WTC11 (cell line): ENCODE results near the gene DPEP2. TPM values are rescaled to one million over a fixed set of nuclear protein-coding genes. Genes with fewer than 3 reads are reported as not detected.

Experiments used
- ATAC-seq: fragments of 200-7000 bp; cut with Tn5 transposase; 2 replicates; pipeline ENCODE4 v1.10.0; 2021; ENCODE audit warnings: mild to moderate bottlenecking, moderate library complexity
- CTCF ChIA-PET: fragments of 300-600 bp; sonication (Branson Sonifier 250); formaldehyde crosslinking; loops from one replicate; lab custom pipeline; 2021; ENCODE audit warnings: antibody characterized with exemption; lab: Charles Lee
- POLR2A ChIA-PET: fragments of 350-600 bp; sonication (Branson Sonifier 250); formaldehyde crosslinking; loops from one replicate; lab custom pipeline; 2021; ENCODE audit warnings: antibody characterized with exemption; lab: Charles Lee
- DNase-seq: peaks from one replicate; pipeline ENCODE4 v3.0.0; 2021; ENCODE audit warnings: low spot score
- H3K27ac Mint-ChIP-seq: 2 replicates; pipeline ENCODE4 v1.8.0; 2021; ENCODE audit warnings: mixed read lengths
- H3K27me3 Mint-ChIP-seq: 2 replicates; pipeline ENCODE4 v1.8.0; 2021; ENCODE audit warnings: low read depth, mild to moderate bottlenecking, moderate library complexity, mixed read lengths
- H3K36me3 Mint-ChIP-seq: 2 replicates; pipeline ENCODE4 v1.8.0; 2021; ENCODE audit warnings: mixed read lengths
- H3K4me1 Mint-ChIP-seq: 2 replicates; pipeline ENCODE4 v1.8.0; 2022; ENCODE audit warnings: mixed read lengths
- H3K4me3 Mint-ChIP-seq: 2 replicates; pipeline ENCODE4 v1.8.0; 2021; ENCODE audit warnings: mild to moderate bottlenecking, moderate library complexity, mixed read lengths
- H3K9me3 Mint-ChIP-seq: 2 replicates; pipeline ENCODE4 v1.8.0; 2021; ENCODE audit warnings: mixed read lengths
- CREM ChIP-seq: sonication (generic); formaldehyde crosslinking; IDR thresholded peaks from 2 replicates; pipeline ENCODE4 v1.8.1; 2022; ENCODE audit warnings: mild to moderate bottlenecking, missing genetic modification reagents, moderate library complexity
- ESRRA ChIP-seq: sonication (generic); formaldehyde crosslinking; IDR thresholded peaks from 2 replicates; pipeline ENCODE4 v1.8.1; 2022; ENCODE audit warnings: mild to moderate bottlenecking, missing genetic modification reagents, borderline replicate concordance
- FOXJ3 ChIP-seq: sonication (generic); formaldehyde crosslinking; IDR thresholded peaks from 2 replicates; pipeline ENCODE4 v1.9.0; 2021; ENCODE audit warnings: missing genetic modification reagents, mild to moderate bottlenecking, borderline replicate concordance
- GTF2I ChIP-seq: fragments of 250-450 bp; sonication (Bioruptor Pico); conservative IDR thresholded peaks from 2 replicates; pipeline ENCODE4 v1.4.0; 2021; ENCODE audit warnings: mild to moderate bottlenecking
- IRF2 ChIP-seq: sonication (generic); formaldehyde crosslinking; IDR thresholded peaks from 2 replicates; pipeline ENCODE4 v1.8.0; 2022; ENCODE audit warnings: low read depth, missing genetic modification reagents, borderline replicate concordance
- MYBL2 ChIP-seq: sonication (generic); formaldehyde crosslinking; IDR thresholded peaks from 2 replicates; pipeline ENCODE4 v1.8.1; 2023; ENCODE audit warnings: mild to moderate bottlenecking, moderate library complexity, missing genetic modification reagents
- OVOL2 ChIP-seq: fragments of 250-450 bp; sonication (Bioruptor Pico); IDR thresholded peaks from 2 replicates; pipeline ENCODE4 v1.9.0; 2021; ENCODE audit warnings: mild to moderate bottlenecking, borderline replicate concordance
- RELA ChIP-seq: sonication (generic); formaldehyde crosslinking; IDR thresholded peaks from 2 replicates; pipeline ENCODE4 v1.8.1; 2022; ENCODE audit warnings: missing genetic modification reagents, mild to moderate bottlenecking, borderline replicate concordance
- RORB ChIP-seq: fragments of 250-450 bp; sonication (Bioruptor Pico); IDR thresholded peaks from 2 replicates; pipeline ENCODE4 v1.9.0; 2021; ENCODE audit warnings: mild to moderate bottlenecking
- SMAD4 ChIP-seq: sonication (generic); formaldehyde crosslinking; IDR thresholded peaks from 2 replicates; pipeline ENCODE4 v1.8.0; 2022; ENCODE audit warnings: mild to moderate bottlenecking, missing genetic modification reagents
- TCF7 ChIP-seq: sonication (generic); formaldehyde crosslinking; IDR thresholded peaks from 2 replicates; pipeline ENCODE4 v1.8.0; 2022; ENCODE audit warnings: mild to moderate bottlenecking, low read depth, missing genetic modification reagents, moderate library complexity
- TEAD4 ChIP-seq: sonication (generic); formaldehyde crosslinking; IDR thresholded peaks from 2 replicates; pipeline ENCODE4 v1.8.0; 2022; ENCODE audit warnings: mild to moderate bottlenecking, missing genetic modification reagents
- TP53 ChIP-seq: sonication (generic); formaldehyde crosslinking; IDR thresholded peaks from 2 replicates; pipeline ENCODE4 v1.8.1; 2023; ENCODE audit warnings: mild to moderate bottlenecking, missing genetic modification reagents
- ZBTB21 ChIP-seq: sonication (generic); formaldehyde crosslinking; IDR thresholded peaks from 2 replicates; pipeline ENCODE4 v1.8.1; 2023; ENCODE audit warnings: mild to moderate bottlenecking, missing genetic modification reagents, borderline replicate concordance
- ZNF219 ChIP-seq: sonication (generic); formaldehyde crosslinking; IDR thresholded peaks from 2 replicates; pipeline ENCODE4 v1.8.0; 2023; ENCODE audit warnings: missing genetic modification reagents, mild to moderate bottlenecking, borderline replicate concordance
- ZNF532 ChIP-seq: fragments of 250-450 bp; sonication (Bioruptor Pico); IDR thresholded peaks from 2 replicates; pipeline ENCODE4 v1.9.0; 2021; ENCODE audit warnings: mild to moderate bottlenecking, borderline replicate concordance
- total RNA-seq: library from RNA; stranded (reverse); gene quantifications from 3 replicates; pipeline ENCODE4 v1.2.3, GENCODE V29; 2021
- TF ChIP-seq, protein P1 (sequence below): sonication (generic); formaldehyde crosslinking; IDR thresholded peaks from 2 replicates; pipeline ENCODE4 v1.8.0; 2022; ENCODE audit warnings: mild to moderate bottlenecking, missing genetic modification reagents
- TF ChIP-seq, protein P2 (sequence below): sonication (generic); formaldehyde crosslinking; IDR thresholded peaks from 2 replicates; pipeline ENCODE4 v1.8.1; 2022; ENCODE audit warnings: mild to moderate bottlenecking, moderate library complexity, missing genetic modification reagents
- TF ChIP-seq, protein P3 (sequence below): sonication (generic); formaldehyde crosslinking; conservative IDR thresholded peaks from 2 replicates; pipeline ENCODE4 v1.8.1; 2023; ENCODE audit warnings: mild to moderate bottlenecking, low read depth, missing genetic modification reagents, moderate library complexity
- TF ChIP-seq, protein P4 (sequence below): sonication (generic); formaldehyde crosslinking; IDR thresholded peaks from 2 replicates; pipeline ENCODE4 v1.8.0; 2023; ENCODE audit warnings: mild to moderate bottlenecking, missing genetic modification reagents

Gene DPEP2
- total RNA-seq, 1 experiment from 2014 or later = 0.13 TPM

DNA sequence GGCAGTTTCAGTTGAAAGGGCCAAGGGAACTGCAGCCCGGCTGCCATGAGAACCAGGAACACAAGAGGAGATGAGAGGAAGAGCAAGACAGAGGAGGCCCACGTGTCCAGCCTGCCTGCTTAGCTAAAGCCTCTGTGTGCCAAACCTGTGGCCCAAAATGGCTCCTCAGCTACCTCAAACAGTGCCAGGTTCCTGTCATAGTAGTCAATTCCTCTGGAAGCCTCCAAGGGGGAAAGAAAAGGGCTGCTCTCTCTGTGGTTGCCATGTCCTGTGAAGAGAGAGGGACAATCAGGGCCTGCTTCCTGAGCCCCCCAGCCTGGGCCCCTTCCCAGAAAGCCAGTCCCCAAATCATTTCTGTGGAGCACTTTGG, 36.0 kb downstream of the DPEP2 start (continued):
- TF ChIP-seq TEAD4 (CRISPR knock-in tag) (no peak), SMAD4 (CRISPR knock-in tag) (no peak), IRF2 (CRISPR knock-in tag) (no peak), ZNF532 (no peak), GTF2I (CRISPR knock-in tag) (no peak), TCF7 (CRISPR knock-in tag) (no peak), TP53 (no peak)

- Mint-ChIP-seq H3K27me3 (no peaks in the 10 kb centered on the region), H3K36me3 (peaks cover 52% of the 10 kb centered on the region), H3K4me1 (peaks cover 31% of the 10 kb centered on the region), H3K9me3 (no peaks in the 10 kb centered on the region), H3K4me3 (no peak overlapping the region), H3K27ac (no peak overlapping the region; the same call in 1 of the 2 replicates)
- ChIA-PET CTCF (interaction anchor here (0.6 to 1.3 kb wide), 2 partner anchors 11 to 79 kb away, joined by 3 to 4 read pairs; no protein-coding TSS in a partner anchor), POLR2A (no interaction called here)
- DNase-seq (no peak), ATAC-seq (no peak)
- TF ChIP-seq, protein P1, sequence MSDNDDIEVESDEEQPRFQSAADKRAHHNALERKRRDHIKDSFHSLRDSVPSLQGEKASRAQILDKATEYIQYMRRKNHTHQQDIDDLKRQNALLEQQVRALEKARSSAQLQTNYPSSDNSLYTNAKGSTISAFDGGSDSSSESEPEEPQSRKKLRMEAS = no peak
- TF ChIP-seq FOXJ3 (no peak), CREM (no peak), ZNF219 (CRISPR knock-in tag) (no peak), ZNF532 (no peak)
- TF ChIP-seq, protein P2, sequence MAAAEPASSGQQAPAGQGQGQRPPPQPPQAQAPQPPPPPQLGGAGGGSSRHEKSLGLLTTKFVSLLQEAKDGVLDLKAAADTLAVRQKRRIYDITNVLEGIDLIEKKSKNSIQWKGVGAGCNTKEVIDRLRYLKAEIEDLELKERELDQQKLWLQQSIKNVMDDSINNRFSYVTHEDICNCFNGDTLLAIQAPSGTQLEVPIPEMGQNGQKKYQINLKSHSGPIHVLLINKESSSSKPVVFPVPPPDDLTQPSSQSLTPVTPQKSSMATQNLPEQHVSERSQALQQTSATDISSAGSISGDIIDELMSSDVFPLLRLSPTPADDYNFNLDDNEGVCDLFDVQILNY = no peak
Observed at GRCh38 chr16:67962135-67962534, 37.1 kb downstream of the DPEP2 start.

- Mint-ChIP-seq H3K36me3 (peaks cover 52% of the 10 kb centered on the region), H3K27ac (no peak overlapping the region), H3K4me1 (peaks cover 25% of the 10 kb centered on the region), H3K27me3 (no peaks in the 10 kb centered on the region), H3K4me3 (no peak overlapping the region), H3K9me3 (no peaks in the 10 kb centered on the region)
- POLR2A ChIA-PET = no interaction called here
- CTCF ChIA-PET = interaction anchor here (1.3 kb wide), 1 partner anchor 79 kb away, joined by 4 read pairs; no protein-coding TSS in a partner anchor
- ATAC-seq (no peak), DNase-seq (no peak)
- TF ChIP-seq, protein P3, sequence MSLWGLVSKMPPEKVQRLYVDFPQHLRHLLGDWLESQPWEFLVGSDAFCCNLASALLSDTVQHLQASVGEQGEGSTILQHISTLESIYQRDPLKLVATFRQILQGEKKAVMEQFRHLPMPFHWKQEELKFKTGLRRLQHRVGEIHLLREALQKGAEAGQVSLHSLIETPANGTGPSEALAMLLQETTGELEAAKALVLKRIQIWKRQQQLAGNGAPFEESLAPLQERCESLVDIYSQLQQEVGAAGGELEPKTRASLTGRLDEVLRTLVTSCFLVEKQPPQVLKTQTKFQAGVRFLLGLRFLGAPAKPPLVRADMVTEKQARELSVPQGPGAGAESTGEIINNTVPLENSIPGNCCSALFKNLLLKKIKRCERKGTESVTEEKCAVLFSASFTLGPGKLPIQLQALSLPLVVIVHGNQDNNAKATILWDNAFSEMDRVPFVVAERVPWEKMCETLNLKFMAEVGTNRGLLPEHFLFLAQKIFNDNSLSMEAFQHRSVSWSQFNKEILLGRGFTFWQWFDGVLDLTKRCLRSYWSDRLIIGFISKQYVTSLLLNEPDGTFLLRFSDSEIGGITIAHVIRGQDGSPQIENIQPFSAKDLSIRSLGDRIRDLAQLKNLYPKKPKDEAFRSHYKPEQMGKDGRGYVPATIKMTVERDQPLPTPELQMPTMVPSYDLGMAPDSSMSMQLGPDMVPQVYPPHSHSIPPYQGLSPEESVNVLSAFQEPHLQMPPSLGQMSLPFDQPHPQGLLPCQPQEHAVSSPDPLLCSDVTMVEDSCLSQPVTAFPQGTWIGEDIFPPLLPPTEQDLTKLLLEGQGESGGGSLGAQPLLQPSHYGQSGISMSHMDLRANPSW (CRISPR knock-in tag) = no peak
- TF ChIP-seq RELA (CRISPR knock-in tag) (no peak), OVOL2 (no peak), MYBL2 (no peak), RORB (CRISPR knock-in tag) (no peak), ESRRA (CRISPR knock-in tag) (no peak), ZBTB21 (CRISPR knock-in tag) (no peak)
- TF ChIP-seq, protein P4, sequence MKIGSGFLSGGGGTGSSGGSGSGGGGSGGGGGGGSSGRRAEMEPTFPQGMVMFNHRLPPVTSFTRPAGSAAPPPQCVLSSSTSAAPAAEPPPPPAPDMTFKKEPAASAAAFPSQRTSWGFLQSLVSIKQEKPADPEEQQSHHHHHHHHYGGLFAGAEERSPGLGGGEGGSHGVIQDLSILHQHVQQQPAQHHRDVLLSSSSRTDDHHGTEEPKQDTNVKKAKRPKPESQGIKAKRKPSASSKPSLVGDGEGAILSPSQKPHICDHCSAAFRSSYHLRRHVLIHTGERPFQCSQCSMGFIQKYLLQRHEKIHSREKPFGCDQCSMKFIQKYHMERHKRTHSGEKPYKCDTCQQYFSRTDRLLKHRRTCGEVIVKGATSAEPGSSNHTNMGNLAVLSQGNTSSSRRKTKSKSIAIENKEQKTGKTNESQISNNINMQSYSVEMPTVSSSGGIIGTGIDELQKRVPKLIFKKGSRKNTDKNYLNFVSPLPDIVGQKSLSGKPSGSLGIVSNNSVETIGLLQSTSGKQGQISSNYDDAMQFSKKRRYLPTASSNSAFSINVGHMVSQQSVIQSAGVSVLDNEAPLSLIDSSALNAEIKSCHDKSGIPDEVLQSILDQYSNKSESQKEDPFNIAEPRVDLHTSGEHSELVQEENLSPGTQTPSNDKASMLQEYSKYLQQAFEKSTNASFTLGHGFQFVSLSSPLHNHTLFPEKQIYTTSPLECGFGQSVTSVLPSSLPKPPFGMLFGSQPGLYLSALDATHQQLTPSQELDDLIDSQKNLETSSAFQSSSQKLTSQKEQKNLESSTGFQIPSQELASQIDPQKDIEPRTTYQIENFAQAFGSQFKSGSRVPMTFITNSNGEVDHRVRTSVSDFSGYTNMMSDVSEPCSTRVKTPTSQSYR = no peak
Observed at GRCh38 chr16:67961551-67961957, 37.7 kb downstream of the DPEP2 start.
